GM19455 (cell line): ENCODE results near the gene MYBPC1.
"Not testable (repeated sequence)": the region's sequence is repeated elsewhere in the genome, so short reads cannot be mapped to it uniquely, and the experiment has no call there.

ENCODE experiments used
- ATAC-seq: cut with Tn5 transposase; IDR thresholded peaks from one replicate; pipeline ENCODE4 v1.9.1; 2021; ENCODE audit not compliant: unreplicated experiment

The MYBPC1 gene

DNA sequence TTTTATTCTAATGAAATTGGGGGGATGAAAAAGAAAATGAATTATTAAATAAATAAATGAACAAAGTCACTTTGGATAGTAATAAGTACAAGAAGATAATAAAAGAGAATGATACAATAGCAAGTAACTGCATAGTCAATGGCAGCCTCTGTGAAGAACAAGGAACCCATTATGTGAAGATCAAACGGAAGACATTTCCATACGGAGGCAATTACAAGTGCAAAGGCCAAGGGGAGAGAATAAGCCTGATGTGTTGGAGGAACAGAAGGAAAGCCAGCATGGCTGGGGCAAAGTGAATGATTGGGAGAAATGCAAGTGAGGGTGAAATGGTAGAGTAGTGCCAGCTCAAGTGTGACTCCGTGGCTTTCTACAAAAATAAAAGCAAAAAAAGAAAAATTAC, 58.7 kb downstream of the MYBPC1 start:
- no peak for ATAC-seq

DNA sequence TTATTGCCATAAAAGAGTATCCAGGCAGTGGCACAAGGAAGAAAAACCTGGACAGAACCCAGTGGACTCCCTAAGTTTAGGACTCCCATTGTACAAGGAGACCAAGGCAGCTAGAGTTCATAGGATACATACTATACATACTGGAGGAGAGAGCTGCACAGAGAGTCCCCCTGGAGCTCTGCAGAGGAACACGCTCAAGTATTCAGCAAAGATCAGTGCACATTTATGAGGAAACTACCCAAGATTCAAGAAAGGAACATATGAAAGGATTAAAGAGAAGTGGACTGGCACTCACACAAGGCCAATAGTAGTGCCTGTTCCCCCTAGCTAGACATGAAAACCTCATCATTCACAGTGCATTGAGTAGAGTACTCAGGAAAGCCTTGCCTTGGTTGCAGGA, 59.7 kb downstream of the MYBPC1 start:
- ATAC-seq = no peak

- no peak for ATAC-seq
Measured at GRCh38 chr12:101655393-101655792, 60.6 kb downstream of the MYBPC1 start.

DNA sequence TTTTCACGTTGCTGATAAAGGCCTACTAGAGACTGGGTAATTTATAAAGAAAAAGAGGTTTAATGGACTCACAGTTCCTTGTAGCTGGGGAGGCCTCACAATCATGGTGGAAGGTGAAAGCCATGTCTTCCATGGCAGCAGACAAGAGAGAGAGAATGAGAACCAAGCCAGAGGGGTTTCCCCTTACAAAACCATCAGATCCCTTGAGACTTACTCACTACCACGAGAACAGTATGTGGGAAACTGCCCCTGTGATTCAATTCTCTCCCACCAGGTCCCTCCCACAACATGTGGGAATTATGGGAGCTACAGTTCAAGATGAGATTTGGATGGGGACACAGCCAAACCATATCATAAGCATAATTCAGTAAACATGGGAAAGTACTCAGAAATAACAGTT, 65.9 kb downstream of the MYBPC1 start:
- not testable (repeated sequence) for ATAC-seq

DNA sequence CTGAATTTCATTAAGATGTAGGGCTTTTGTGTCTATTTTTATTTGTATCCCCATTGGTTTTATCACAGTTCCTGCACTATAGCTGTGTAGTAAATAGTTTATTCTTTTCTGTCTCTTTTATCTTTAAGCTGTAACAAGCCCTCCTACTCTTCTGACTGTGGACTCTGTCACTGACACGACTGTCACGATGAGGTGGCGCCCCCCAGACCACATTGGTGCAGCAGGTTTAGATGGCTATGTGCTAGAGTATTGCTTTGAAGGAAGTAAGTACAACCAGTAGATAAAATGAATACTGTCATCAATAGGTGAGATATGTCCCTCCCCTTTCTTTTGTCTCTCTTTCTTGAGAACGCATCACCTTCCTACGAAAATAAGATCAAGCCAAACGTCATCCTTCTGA, 68.5 kb downstream of the MYBPC1 start:
- ATAC-seq = no peak

GRCh38 chr12:101664992-101665391, 70.2 kb downstream of the MYBPC1 start:
- ATAC-seq = no peak

DNA sequence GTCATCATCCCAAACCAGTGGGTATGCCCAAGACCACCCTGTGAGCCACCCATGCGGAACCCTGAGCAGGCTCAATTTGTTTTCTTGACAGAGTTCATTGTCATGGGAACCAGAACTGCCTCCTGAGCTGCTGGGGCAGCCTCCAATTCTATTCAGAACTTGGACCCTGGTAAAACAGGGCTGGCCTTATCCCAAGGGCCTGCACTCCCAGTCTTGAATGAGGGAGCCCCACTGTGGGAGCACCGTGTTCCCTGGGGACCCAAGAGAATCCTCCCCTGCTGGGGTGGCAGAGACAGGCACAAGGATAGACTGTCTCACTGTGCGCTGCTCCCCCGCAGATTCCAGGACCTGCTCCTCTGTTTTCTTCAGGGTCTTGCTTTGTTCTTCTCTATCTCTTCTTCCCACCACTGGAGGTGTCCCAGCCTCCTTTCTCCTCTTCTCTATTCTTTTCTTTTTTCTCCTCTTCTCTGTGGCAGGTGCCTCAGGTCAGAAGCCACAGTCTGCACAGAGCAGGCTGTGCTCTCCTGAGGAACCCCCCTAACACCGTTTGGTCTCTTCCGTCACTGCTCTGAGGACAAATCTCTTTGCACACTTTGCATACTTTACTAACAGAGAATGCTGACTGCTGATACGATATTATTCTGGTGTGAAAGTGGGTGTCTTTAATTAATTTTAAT, 71.4 kb downstream of the MYBPC1 start:
- ATAC-seq = no peak

DNA sequence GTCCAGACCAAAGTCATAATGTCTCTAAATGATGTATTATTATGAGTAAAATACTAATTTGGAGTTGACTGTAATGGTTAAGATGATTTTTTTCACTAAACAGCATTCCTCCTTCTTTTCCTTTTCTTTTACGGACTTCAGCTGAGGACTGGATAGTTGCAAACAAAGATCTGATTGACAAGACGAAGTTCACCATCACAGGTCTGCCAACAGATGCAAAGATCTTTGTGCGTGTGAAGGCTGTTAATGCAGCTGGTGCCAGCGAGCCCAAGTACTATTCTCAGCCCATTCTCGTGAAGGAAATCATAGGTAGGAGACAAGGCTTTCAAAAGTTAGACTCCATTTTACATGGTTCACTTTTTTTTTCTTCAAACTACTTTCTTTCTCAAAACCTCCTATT, 72.8 kb downstream of the MYBPC1 start:
- no peak for ATAC-seq

DNA sequence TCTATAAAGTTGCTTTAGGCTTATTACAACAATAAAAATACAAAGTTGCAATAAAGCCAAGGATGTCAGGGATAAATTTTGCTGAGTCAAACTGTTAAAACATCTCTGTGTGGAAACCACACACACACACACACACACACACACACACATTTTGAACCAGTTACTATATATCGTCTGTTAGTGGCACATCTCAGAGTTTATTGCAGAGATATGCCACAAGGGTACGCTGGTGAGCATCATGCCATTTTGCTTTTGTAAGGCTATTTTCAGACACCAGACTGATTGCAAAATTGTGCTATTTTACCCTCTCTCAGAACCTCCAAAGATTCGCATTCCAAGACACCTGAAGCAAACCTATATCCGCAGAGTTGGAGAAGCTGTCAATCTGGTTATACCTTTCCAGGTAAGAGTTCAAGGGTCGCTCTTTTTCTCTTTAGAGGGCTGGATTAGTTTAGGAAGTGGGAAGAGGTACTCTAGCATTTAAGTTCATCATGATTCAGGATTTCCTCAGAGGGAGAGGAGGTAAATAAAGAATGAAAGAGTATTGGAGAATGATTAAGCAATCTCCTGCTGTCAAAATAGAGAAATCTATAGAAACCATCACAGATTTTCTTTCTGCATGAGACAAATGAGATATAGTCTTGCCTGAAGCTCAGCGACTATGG, 75.4 kb downstream of the MYBPC1 start:
- no peak for ATAC-seq

- peak; percentile 83 for ATAC-seq
Measured at GRCh38 chr12:101671157-101671791, 76.5 kb downstream of the MYBPC1 start.

DNA sequence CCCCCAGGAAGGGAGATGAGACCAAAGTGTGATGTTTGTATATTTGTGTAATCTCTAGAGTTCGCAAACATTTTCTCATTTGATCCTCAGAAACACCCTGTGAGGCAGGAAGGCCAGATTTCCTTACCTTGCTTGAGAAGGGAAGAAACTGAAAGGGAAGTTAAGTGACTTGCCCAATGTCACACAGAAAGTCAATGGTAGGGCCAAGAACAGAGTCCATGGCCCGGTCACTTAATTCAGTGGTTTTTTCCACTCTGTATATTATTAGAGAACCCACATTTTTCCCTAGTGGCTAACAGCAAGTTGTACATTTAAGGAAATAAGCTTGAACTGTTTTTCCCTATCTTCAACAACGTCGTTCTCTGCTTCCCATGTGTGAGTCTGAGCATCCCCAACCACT, 77.1 kb downstream of the MYBPC1 start:
- no peak for ATAC-seq

GRCh38 chr12:101675555-101675954, 80.8 kb downstream of the MYBPC1 start:
- ATAC-seq = no peak

DNA sequence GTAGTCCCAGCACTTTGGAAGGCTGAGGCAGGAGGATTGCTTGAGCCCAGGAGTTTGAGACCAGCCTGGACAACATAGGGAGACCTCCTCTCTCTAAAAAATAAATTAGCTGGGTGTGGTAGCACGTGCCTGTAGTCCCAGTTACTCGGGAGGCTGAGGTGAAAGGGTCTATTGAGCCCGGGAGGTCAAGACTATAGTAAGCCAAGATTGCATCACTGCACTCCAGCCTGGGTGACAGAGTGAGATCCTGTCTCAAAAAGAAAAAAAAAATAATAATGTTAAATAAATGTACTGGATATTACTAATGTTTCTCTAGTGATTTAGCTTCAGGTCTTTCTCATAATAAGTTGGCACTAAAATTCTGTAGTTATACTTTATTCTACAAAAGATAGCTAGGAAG, 81.7 kb downstream of the MYBPC1 start:
- not testable (repeated sequence) for ATAC-seq

DNA sequence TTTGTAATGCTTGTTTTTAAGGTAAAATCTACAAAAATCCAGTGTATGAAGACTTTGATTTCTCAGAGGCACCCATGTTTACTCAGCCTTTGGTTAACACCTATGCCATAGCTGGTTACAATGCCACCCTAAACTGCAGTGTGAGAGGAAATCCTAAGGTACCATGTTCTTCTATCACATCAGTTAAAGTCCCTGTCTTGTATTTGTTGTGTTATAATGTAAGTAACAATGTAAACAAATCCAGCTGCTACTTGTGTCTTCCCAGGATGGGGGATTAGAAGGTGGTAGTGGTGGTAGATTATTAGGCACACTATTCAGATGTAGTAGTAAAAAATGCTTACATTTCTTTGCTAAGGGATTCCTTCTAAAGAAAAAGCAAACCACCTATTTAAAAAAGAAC, 83.3 kb downstream of the MYBPC1 start:
- no peak for ATAC-seq

GRCh38 chr12:101680240-101680639, 85.5 kb downstream of the MYBPC1 start:
- no peak for ATAC-seq

GRCh38 chr12:101680647-101681046, 85.9 kb downstream of the MYBPC1 start:
- ATAC-seq = no peak

- ATAC-seq = not testable (repeated sequence)
Measured at GRCh38 chr12:101681627-101682026, 86.9 kb downstream of the MYBPC1 start.

GRCh38 chr12:101685092-101685491, 90.3 kb downstream of the MYBPC1 start:
- no peak for ATAC-seq

DNA sequence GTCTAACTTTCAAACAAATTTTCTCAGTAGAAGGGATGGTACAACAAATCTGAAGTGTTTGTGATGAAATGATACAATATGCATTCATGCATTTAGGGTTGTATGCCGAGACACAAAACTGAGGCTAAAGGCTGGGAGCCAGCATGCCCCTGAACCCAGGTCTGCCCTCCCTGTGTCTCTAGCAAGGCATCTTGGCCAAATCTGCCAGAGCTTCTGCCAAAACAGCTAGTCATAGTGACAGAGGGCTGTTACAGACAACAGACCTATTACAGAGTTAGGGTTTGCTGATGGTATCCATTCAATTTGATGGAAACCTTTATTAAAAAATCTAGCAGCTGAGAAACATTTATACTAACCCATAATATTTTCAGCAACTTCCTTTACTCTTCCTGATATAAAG, 91.4 kb downstream of the MYBPC1 start:
- no peak for ATAC-seq

DNA sequence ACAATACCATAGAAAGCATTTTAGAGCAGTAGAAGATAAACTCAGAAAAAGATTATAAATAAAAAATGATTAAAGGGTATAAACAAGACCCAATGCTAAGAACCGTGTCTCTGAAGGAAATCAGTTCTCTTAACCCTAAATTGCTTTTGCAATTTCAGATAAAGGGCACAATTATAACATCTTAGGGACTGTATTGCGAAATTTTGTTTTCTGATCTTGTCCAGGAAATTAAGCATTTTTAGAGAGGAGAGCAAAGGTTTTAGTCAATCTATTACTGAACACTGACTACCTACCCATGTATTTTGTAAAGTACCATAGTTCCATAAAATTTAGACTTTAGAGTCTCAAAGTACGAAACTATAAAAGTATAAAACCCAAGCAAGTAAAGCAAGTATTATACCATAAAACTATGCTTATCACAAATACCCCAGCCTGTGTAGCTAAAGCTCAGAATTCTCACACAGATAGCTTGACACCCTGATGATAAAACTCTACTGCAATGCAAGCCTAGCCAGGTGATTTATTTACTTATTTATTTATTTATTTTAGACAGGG, 95.8 kb downstream of the MYBPC1 start:
- no peak for ATAC-seq

GRCh38 chr12:101691503-101692096, 96.8 kb downstream of the MYBPC1 start:
- ATAC-seq = no peak
